GM18498 (cell line): ENCODE measurements around the gene BAIAP2.
"Not testable (repeated sequence)": the region's sequence is repeated elsewhere in the genome, so short reads cannot be mapped to it uniquely, and the experiment has no call there.

Source experiments
- ATAC-seq: cut with Tn5 transposase; IDR thresholded peaks from one replicate; pipeline ENCODE4 v1.9.1; 2021; ENCODE audit warnings: mild to moderate bottlenecking, moderate library complexity; ENCODE audit not compliant: unreplicated experiment

BAIAP2 gene

GRCh38 chr17:81000631-81001357 is 34.2 kb upstream of the BAIAP2 start:
- no peak for ATAC-seq

GRCh38 chr17:81002013-81002384 is 33.0 kb upstream of the BAIAP2 start:
- ATAC-seq = no peak

GRCh38 chr17:81002409-81003361 is 32.3 kb upstream of the BAIAP2 start:
- ATAC-seq = no peak

- no peak for ATAC-seq
Measured at GRCh38 chr17:81003711-81004475, 31.1 kb upstream of the BAIAP2 start.

- no peak for ATAC-seq
Measured at GRCh38 chr17:81006891-81007290, 28.1 kb upstream of the BAIAP2 start.

GRCh38 chr17:81008140-81008539 is 26.8 kb upstream of the BAIAP2 start:
- ATAC-seq = no peak

- no peak for ATAC-seq
Measured at GRCh38 chr17:81009136-81009535, 25.8 kb upstream of the BAIAP2 start.

GRCh38 chr17:81010935-81011334 is 24.0 kb upstream of the BAIAP2 start:
- no peak for ATAC-seq

GRCh38 chr17:81011951-81012350 is 23.0 kb upstream of the BAIAP2 start:
- no peak for ATAC-seq

GRCh38 chr17:81012574-81013447 is 22.1 kb upstream of the BAIAP2 start:
- no peak for ATAC-seq

GRCh38 chr17:81013642-81014041 is 21.3 kb upstream of the BAIAP2 start:
- ATAC-seq = no peak

- no peak for ATAC-seq
Measured at GRCh38 chr17:81015136-81015535, 19.8 kb upstream of the BAIAP2 start.

- no peak for ATAC-seq
Measured at GRCh38 chr17:81016575-81016974, 18.4 kb upstream of the BAIAP2 start.

- ATAC-seq = not testable (repeated sequence)
Measured at GRCh38 chr17:81017330-81017729, 17.6 kb upstream of the BAIAP2 start.

GRCh38 chr17:81018044-81018802 is 16.7 kb upstream of the BAIAP2 start:
- no peak for ATAC-seq

- ATAC-seq = no peak
Measured at GRCh38 chr17:81019563-81020442, 15.1 kb upstream of the BAIAP2 start.

GRCh38 chr17:81020443-81020766 is 14.5 kb upstream of the BAIAP2 start:
- no peak for ATAC-seq

- no peak for ATAC-seq
Measured at GRCh38 chr17:81020767-81021497, 14.0 kb upstream of the BAIAP2 start.
